Measurements from ENCODE around the gene CTR9. TPM values are rescaled to one million over a fixed set of nuclear protein-coding genes. Genes with fewer than 3 reads are reported as not detected.

The CTR9 gene
- total RNA-seq, 4 donors from 2014 or later = 27.8 to 31.8 (median 29.3) TPM

DNA sequence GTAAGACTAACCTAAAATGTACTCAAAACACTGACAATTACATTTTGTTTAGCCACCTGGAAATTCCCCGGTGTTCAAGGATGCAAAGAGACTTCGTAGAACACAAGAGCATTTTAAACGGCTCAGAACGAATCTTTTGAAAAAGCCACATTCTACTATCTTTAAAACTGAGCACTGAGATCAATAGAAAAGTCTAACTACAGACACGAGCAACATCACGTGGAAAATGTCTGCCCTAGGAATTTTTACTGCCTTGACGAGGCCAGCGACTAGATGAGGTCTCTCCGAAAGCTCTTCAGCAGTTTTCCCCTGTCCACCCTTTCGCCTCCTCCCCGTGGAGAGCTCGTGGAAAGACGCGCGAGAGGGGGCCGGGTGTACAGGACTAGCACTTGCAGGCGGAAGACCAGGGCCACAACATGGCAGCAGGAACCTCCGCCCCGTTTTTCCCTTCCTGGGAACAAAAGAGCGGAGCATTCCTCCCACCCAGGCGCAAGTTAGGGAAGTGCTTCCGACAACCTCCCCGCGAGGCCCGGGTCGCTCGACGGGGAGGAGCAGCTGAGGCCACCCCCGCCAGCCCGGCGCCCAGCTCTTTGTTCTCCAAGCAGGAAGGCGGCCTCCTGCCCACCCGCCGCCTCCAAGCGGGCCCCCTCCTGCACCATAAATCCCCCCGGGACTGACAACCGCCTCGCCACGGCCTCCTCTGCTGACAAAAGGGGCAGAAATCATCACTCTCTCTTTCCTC is 56.6 kb downstream of the CTR9 start:
- DNase-seq (ENCODE audit: low spot score in 2 of 2) = peak; percentile 59 to 94
- no peak for TF ChIP-seq POLR2A (IDR thresholded peaks at IDR 0.05)
- TF ChIP-seq CTCF (IDR thresholded peaks at IDR 0.05) = no peak
- intact Hi-C loops (cut with DNase I; ENCODE audit: low total_unique reads) = loop anchor here (1.0 kb wide), 1 partner anchor 50 kb away; no protein-coding TSS in a partner anchor
- H3K4me3 ChIP-seq (ENCODE audit: low read depth, poor library complexity, severe bottlenecking) = peak overlapping the region; percentile 97
- 1% methylated on average over 25 to 38 of the region's 39 CpGs for WGBS, 2 donors

GRCh38 chr11:10808235-10808552 is 57.1 kb downstream of the CTR9 start:
- WGBS, 2 donors = 0 to 1% methylated on average over 25 to 30 of the region's 36 CpGs
- intact Hi-C loops (cut with DNase I; ENCODE audit: low total_unique reads) = loop anchor here (1.0 kb wide), 1 partner anchor 49 kb away; no protein-coding TSS in a partner anchor
- H3K4me3 ChIP-seq (ENCODE audit: low read depth, poor library complexity, severe bottlenecking) = peak overlapping the region; percentile 97
- DNase-seq (ENCODE audit: low spot score in 2 of 2) = no peak
- TF ChIP-seq CTCF (IDR thresholded peaks at IDR 0.05) (no peak), POLR2A (IDR thresholded peaks at IDR 0.05) (no peak)

DNA sequence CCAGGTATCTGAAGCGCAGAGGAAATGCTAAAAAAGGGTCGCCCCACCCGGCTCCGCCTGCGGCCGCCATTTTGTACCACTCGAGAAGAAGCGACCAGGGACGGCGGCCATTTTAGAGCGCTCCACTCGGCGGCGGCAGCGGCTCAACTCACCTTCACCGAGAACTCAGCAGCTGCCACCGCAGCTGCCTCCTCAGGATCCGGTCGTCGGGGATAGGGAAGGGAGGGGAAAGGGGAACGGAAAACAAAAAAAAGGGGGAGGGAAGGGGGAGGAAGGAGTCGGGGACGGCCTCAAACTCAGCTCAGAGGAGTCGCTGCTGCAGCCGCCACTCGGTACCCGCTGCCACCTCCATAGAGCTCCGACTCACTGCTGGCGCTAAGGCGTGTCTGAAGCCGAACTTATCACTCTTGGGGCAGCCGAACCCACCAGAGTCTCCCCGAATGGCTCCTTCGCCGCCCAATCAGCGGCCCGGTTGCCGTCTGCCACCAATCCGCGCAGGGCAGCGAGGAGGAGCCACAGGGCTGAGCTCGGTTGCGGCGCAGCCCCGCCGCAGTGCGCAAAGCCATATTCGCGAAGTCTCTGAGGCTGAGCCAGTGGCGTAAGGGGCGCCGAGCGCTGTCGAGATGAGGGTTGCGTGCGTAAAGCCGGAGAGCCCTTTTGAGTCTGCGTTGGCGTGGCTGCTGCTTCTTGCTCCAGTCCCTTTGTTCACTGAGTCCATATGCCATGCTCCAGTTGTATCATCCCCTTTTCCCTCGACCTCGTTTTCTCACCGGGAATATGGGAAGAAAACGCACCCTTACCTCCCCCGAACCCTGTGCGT is 57.7 kb downstream of the CTR9 start, which contains the start of gene EIF4G2:
EIF4G2 (minus strand) TSS at position 374 of the 820 bp plus-strand sequence.
- TF ChIP-seq CTCF (IDR thresholded peaks at IDR 0.05) (no peak), POLR2A (IDR thresholded peaks at IDR 0.05) (peak in 1 of 2 donors; percentile 98)
- DNase-seq (ENCODE audit: low spot score in 2 of 2) = peak; percentile 98 to 100
- peak within 1 kb of the TSS; percentile 97 for H3K4me3 ChIP-seq (ENCODE audit: low read depth, poor library complexity, severe bottlenecking)
- WGBS, 2 donors = 0% methylated on average over 42 to 54 of the region's 65 CpGs
- intact Hi-C loops (cut with DNase I; ENCODE audit: low total_unique reads) = loop anchor here (1.0 kb wide), 1 partner anchor 49 kb away; no protein-coding TSS in a partner anchor

DNA sequence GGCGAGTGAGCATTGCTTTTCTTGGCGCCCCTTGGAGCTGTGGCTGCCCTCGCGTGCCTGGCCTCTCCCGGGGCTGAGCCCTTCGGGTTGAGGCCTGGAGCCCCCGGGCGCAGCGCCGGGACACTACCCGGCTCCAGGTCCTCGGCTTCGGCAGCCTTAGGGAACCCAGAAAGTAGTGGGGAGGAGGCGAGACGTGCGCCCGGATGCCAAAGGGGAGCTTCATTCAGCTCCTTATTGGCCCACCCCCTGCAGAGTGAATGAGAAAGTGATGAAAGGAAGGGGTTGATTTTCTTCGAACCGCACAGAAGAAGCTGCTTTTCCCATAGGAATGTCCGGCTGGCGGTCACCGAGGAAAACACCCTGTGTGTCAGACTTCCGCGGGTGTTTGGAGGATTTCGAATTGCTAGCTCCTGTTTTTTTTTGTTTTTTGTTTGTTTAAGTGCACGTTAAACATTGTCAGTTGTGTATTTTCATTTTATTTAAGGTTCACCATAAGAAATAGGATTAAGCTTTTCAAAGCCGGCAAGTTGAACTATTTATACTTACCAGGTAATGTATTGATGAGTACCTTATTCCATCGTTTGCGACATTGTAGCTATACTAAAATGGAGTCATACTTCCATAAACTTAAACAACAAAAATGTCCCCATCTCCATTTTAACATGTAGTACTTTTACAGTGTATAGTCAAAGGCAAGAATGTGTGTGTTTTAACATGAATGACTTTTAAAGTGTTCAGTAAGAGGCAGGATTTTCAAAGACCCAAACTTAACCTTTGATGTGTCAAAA is 58.5 kb downstream of the CTR9 start:
- TF ChIP-seq POLR2A (IDR thresholded peaks at IDR 0.05) (no peak), CTCF (IDR thresholded peaks at IDR 0.05) (no peak)
- H3K4me3 ChIP-seq (ENCODE audit: low read depth, poor library complexity, severe bottlenecking) = peak overlapping the region; percentile 48
- 2% methylated on average over 29 of the region's 29 CpGs for WGBS, 2 donors
- intact Hi-C loops (cut with DNase I; ENCODE audit: low total_unique reads) = no loop called here
- DNase-seq (ENCODE audit: low spot score in 2 of 2) = peak; percentile 35 to 90

DNA sequence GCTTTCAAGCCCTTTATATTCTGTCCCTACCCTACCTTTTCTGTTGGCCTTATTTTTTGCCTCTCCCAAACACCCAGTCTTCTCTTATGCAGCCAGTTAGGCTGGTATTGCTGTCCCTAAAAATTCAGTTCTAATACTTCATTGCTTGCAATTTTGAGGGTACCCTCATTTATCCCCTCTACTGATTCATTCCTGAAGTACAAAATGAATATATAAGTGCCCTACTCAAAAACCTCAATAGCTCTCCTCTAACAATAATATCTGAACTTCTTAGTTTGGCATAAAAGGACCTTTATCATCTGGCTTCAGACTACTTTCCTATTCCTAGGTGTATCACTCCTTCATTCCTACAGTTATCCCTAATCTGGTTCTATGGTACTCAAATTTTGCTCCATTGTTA is 62.9 kb downstream of the CTR9 start:
- H3K4me3 ChIP-seq (ENCODE audit: low read depth, poor library complexity, severe bottlenecking) = no peak overlapping the region
- no peak for DNase-seq (ENCODE audit: low spot score in 2 of 2)
- intact Hi-C loops (cut with DNase I; ENCODE audit: low total_unique reads) = no loop called here
- TF ChIP-seq CTCF (IDR thresholded peaks at IDR 0.05) (no peak), POLR2A (IDR thresholded peaks at IDR 0.05) (no peak)
